Calu3 (cell line): Measurements from ENCODE around the gene USP37. TPM values are rescaled to one million over a fixed set of nuclear protein-coding genes. Genes with fewer than 3 reads are reported as not detected.

Experiments
- BruUV-seq: library from RNA; stranded (reverse); fragments of 400-500 nt; replicated peaks from 2 replicates; lab custom pipeline; 2021; lab: Mats Ljungman, UMichigan
- CTCF ChIA-PET: fragments of 300-600 bp; sonication (Branson Sonifier 250); formaldehyde crosslinking; loops from one replicate; lab custom pipeline; 2022; ENCODE audit warnings: antibody characterized with exemption; lab: Charles Lee
- DNase-seq: peaks from one replicate; pipeline ENCODE4 v3.0.0; 2022
- H3K27ac Mint-ChIP-seq: one replicate; pipeline ENCODE4 v1.8.0; 2022; ENCODE audit warnings: mixed read lengths; ENCODE audit not compliant: unreplicated experiment
- H3K27me3 Mint-ChIP-seq: one replicate; pipeline ENCODE4 v1.8.0; 2022; ENCODE audit warnings: mixed read lengths; ENCODE audit not compliant: unreplicated experiment
- H3K36me3 Mint-ChIP-seq: one replicate; pipeline ENCODE4 v1.8.0; 2022; ENCODE audit warnings: mild to moderate bottlenecking, moderate library complexity, mixed read lengths; ENCODE audit not compliant: insufficient read depth, unreplicated experiment
- H3K4me1 Mint-ChIP-seq: one replicate; pipeline ENCODE4 v1.8.0; 2022; ENCODE audit warnings: mild to moderate bottlenecking, low read depth, mixed read lengths; ENCODE audit not compliant: unreplicated experiment
- H3K4me3 Mint-ChIP-seq: one replicate; pipeline ENCODE4 v1.8.0; 2022; ENCODE audit warnings: mild to moderate bottlenecking, low read depth, moderate library complexity, mixed read lengths; ENCODE audit not compliant: unreplicated experiment
- H3K9me3 Mint-ChIP-seq: one replicate; pipeline ENCODE4 v1.8.0; 2022; ENCODE audit warnings: low read depth, mixed read lengths; ENCODE audit not compliant: unreplicated experiment
- intact Hi-C: fragments of 100-400 bp; cut with micrococcal nuclease; formaldehyde crosslinking; loops from one replicate; pipeline ENCODE4 v1.10.0; 2022; ENCODE audit not compliant: unreplicated experiment
- total RNA-seq: library from RNA; stranded (reverse); gene quantifications from 2 replicates; pipeline ENCODE4 v1.2.3, GENCODE V29; 2022
- TF ChIP-seq, protein P1 (sequence below): fragments of 200-600 bp; IDR thresholded peaks from one replicate; pipeline ENCODE4 v1.8.0; 2022; ENCODE audit warnings: antibody characterized with exemption; ENCODE audit not compliant: unreplicated experiment

Gene USP37
- total RNA-seq, 1 experiment from 2014 or later, result 27.5 TPM

DNA sequence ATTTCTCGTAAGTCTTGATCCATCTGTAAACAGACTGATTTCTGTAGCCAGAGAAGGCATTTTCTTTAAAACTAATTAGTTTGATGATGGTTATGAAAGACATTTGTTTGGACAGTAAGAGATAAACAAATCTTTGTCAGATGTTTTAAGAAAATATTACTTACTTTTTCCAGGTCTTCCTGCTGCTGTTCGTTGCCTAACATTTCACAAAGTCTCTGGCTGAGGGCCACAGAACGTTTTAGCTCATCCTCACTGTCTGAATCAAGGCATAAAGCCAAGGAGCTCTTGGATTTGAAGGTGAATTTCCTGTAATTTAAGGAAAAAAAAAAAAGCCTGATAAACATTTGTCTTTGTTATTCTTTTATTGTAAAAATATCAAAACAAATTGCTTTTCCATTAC lies 91.5 kb downstream of the USP37 start:
- TF ChIP-seq, protein P1, sequence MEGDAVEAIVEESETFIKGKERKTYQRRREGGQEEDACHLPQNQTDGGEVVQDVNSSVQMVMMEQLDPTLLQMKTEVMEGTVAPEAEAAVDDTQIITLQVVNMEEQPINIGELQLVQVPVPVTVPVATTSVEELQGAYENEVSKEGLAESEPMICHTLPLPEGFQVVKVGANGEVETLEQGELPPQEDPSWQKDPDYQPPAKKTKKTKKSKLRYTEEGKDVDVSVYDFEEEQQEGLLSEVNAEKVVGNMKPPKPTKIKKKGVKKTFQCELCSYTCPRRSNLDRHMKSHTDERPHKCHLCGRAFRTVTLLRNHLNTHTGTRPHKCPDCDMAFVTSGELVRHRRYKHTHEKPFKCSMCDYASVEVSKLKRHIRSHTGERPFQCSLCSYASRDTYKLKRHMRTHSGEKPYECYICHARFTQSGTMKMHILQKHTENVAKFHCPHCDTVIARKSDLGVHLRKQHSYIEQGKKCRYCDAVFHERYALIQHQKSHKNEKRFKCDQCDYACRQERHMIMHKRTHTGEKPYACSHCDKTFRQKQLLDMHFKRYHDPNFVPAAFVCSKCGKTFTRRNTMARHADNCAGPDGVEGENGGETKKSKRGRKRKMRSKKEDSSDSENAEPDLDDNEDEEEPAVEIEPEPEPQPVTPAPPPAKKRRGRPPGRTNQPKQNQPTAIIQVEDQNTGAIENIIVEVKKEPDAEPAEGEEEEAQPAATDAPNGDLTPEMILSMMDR, result no peak
- Mint-ChIP-seq H3K4me3 (no peak overlapping the region), H3K36me3 (peaks cover 25% of the 10 kb centered on the region), H3K9me3 (no peaks in the 10 kb centered on the region), H3K4me1 (no peaks in the 10 kb centered on the region), H3K27ac (no peak overlapping the region), H3K27me3 (no peaks in the 10 kb centered on the region)
- intact Hi-C loops, result no loop called here
- CTCF ChIA-PET, result no interaction called here
- DNase-seq, result no peak
- BruUV-seq, result no TSS peak

DNA sequence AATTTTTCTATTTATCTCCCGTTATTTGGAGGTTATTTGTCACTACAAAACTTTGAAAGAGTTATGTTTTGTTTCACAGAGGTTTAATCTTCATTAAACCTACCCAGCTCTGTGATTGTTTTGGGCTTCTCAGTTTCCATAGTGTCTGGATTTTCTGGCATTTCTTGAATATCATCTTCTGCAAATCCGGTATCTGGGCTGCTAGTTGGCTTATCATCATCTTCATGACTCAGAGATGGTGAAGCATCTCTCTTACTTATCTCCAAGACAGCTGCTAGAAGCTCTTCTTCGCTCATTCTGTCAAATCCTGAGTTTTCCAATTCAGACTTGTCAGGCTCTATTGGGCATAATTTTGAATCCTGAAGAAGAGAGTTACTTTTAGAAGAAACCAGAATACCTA lies 93.6 kb downstream of the USP37 start:
- no TSS peak for BruUV-seq
- TF ChIP-seq, protein P1, result no peak
- intact Hi-C loops, result no loop called here
- Mint-ChIP-seq H3K36me3 (peaks cover 24% of the 10 kb centered on the region), H3K4me3 (no peak overlapping the region), H3K27me3 (no peaks in the 10 kb centered on the region), H3K27ac (no peak overlapping the region), H3K9me3 (no peaks in the 10 kb centered on the region), H3K4me1 (no peaks in the 10 kb centered on the region)
- CTCF ChIA-PET, result no interaction called here
- DNase-seq, result no peak

DNA sequence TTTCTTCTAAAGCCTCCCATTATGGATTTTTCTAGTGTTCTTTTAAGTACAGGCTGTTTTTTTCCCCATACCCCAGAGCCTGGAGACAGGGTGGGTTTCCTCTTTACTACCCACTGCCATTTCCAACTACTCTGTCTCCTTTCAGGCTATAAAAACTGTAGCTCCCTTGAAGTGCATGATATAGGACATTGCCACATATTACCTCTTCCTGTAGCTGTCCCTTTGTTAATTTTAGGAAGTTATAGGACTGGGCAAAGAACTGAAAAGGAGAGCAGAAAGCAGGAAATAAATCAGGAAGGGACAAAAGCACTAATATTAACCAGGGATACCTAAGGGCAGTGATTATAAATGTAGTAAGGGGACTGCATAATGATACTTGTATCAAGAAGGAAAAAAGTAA lies 95.2 kb downstream of the USP37 start:
- Mint-ChIP-seq H3K27me3 (no peaks in the 10 kb centered on the region), H3K27ac (no peak overlapping the region), H3K4me3 (no peak overlapping the region), H3K36me3 (peaks cover 24% of the 10 kb centered on the region), H3K4me1 (no peaks in the 10 kb centered on the region), H3K9me3 (no peaks in the 10 kb centered on the region)
- DNase-seq, result no peak
- TF ChIP-seq, protein P1, result no peak
- CTCF ChIA-PET, result no interaction called here
- no TSS peak for BruUV-seq
- intact Hi-C loops, result no loop called here

DNA sequence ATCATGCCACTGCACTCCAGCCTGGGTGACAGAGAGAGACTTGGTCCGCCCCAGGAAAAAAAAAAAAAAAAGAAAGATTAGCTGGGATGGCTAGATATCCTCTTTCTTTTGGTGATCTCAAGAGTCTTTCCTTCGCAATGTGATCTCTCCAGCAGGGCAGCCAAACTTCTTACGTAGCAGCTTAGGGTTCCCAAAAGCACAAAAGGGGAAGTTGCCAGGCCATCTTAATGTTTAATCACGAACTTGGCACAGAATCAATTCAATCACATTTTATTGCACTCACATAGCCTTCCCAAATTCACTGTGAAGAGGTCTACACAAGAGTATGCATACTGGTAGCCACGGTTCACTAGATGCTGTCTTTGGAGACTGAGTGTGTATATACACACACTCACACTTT lies 96.2 kb downstream of the USP37 start:
- Mint-ChIP-seq H3K4me3 (no peak overlapping the region), H3K36me3 (peaks cover 21% of the 10 kb centered on the region), H3K27ac (no peak overlapping the region), H3K27me3 (no peaks in the 10 kb centered on the region), H3K9me3 (no peaks in the 10 kb centered on the region), H3K4me1 (no peaks in the 10 kb centered on the region)
- intact Hi-C loops, result no loop called here
- CTCF ChIA-PET, result no interaction called here
- no TSS peak for BruUV-seq
- TF ChIP-seq, protein P1, result no peak
- no peak for DNase-seq

DNA sequence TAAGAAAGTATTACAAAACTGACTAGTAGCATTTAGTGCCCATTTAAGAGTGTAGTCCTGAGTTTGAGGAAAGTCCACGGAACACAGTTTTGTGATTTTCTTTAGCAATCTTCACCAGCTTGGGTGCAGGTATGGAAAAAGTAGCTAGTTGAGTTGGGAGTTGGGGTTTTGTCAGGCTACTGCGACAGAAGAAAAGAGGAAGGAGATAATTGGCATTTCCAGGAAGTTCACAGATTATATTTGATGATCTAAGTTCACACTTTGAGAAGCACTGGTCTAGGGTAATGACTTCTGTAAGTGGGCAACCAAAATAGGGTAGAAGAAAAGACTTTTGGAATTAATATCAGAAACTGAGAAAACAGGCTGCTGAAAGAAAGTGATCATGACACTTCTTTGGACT lies 97.1 kb downstream of the USP37 start:
- TF ChIP-seq, protein P1, result no peak
- no peak overlapping the region for H3K4me3 Mint-ChIP-seq
- no peaks in the 10 kb centered on the region for H3K4me1 Mint-ChIP-seq
- no peak overlapping the region for H3K27ac Mint-ChIP-seq
- BruUV-seq, result no TSS peak
- intact Hi-C loops, result no loop called here
- no peaks in the 10 kb centered on the region for H3K27me3 Mint-ChIP-seq
- DNase-seq, result no peak
- H3K9me3 Mint-ChIP-seq, result no peaks in the 10 kb centered on the region
- H3K36me3 Mint-ChIP-seq, result peaks cover 18% of the 10 kb centered on the region
- CTCF ChIA-PET, result no interaction called here
